Hematopoietic multipotent progenitor cell treated with erythropoietin and hydrocortisone succinate and interleukin-3 and kit ligand, for 8 days (in vitro differentiated cells): ENCODE data around the gene PIK3CA.
"Not testable (repeated sequence)": the region's sequence is repeated elsewhere in the genome, so short reads cannot be mapped to it uniquely, and the experiment has no call there.

Source experiments
- DNase-seq: peaks from one replicate; pipeline ENCODE4 v3.0.0-alpha.2; 2015

PIK3CA gene

DNA sequence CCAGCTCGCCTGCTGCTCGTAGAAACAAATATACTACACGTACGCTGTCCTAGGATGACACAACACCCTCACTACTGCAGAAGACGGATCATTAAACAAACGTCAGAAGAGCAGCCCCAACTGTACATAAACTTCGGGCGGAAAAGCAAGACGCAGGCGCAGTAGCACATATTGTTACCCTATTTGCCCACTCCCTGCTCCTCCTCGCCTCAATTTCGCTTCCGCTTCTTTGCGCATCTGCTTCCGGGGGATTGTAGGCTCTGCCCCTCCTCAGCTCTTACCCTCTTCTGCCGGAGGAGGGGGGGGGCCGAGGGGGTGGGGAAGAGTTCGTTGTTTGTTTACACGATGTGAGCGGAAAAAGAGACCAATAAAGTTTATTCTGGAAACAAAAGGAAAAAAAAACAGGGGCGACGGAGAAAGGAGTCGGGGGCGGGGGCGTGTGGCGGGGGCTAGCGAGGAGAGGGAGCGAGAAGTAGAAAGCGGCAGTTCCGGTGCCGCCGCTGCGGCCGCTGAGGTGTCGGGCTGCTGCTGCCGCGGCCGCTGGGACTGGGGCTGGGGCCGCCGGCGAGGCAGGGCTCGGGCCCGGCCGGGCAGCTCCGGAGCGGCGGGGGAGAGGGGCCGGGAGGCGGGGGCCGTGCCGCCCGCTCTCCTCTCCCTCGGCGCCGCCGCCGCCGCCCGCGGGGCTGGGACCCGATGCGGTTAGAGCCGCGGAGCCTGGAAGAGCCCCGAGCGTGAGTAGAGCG, at the start of gene PIK3CA:
Gene PIK3CA, plus strand, starts transcription at position 485 of the 743 bp plus-strand sequence. CDS start 50,469 bp downstream, outside the sequence.
- DNase-seq = peak; percentile 99

- no peak for DNase-seq
Observed at GRCh38 chr3:179098388-179099077, 49.6 kb upstream of the PIK3CA start.

DNA sequence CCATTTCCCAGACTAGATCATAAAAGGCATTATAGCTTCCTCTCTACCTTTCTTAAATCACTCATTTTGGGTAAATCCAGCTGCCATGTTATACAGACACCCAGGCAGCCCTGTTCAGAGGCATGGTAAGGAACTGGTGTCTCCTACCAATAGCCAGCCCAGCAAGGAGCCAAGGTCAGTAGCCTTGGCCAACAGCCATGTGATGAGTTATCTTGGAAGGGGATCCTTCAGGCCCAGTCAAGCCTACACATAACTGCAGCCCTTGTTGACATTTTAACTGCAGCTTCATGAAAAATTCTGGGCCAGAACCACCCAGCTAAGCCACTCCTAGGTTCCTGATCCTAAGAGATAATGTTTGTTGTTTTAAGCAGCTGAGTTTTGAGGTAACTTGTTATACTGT, 47.5 kb upstream of the PIK3CA start:
- peak; percentile 43 for DNase-seq

- DNase-seq = no peak
Observed at GRCh38 chr3:179105881-179106280, 42.3 kb upstream of the PIK3CA start.

DNA sequence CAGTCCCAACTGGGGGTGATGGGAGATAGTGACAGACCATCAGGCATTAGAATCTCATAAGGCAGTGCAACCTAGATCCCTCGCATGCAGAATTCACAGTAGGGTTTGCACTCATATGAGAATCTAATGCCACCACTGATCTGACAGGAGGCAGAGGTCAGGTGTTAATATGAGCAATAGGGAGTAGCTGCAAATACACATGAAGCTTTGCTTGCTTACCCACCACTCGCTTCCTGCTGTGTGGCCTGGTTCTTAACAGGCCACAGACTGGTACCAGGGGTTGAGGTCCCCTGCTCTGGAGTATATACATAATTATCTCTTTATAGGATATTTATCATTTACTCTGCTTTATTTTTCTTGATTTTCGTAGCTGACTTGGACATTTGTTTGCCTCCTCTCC, 40.5 kb upstream of the PIK3CA start:
- DNase-seq = no peak

DNA sequence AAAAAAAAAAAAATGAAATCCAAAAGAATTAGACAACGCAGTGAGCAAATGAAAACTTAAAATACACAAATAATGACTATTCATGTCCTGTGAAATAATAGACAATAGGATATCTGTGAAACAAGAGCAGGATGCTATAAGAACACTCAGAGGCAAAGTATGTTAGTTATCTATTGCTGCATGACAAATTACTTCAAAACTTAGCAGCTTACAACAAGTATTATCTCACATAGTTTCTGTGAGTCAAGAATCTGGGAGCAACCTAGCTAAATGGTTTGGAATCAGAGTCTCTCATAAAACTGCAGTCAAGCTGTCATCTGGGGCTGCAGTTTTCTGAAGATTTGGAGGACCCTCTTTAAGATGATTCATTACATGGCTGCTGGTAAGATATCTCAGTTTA, 40.1 kb upstream of the PIK3CA start:
- no peak for DNase-seq

GRCh38 chr3:179113903-179114302, 34.3 kb upstream of the PIK3CA start:
- no peak for DNase-seq

DNA sequence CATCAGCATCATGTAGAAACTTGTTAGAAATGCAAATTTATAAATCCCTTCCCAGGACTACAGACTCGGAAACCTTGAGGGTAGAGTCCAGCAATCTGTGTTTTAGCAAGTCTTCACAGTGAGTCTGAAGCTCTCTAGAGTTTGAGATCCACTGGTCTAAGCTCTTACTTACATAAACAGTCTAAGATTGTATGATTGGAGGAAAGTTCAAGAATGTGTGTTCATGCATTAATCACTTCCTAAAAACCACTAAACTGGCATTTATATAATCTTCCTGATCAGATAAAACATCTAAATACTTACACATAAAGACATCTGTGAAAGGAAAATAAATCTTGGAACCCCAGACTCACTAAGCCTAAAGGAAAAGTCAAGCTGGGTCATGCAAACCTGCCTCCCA, 32.7 kb upstream of the PIK3CA start:
- DNase-seq = not testable (repeated sequence)

DNA sequence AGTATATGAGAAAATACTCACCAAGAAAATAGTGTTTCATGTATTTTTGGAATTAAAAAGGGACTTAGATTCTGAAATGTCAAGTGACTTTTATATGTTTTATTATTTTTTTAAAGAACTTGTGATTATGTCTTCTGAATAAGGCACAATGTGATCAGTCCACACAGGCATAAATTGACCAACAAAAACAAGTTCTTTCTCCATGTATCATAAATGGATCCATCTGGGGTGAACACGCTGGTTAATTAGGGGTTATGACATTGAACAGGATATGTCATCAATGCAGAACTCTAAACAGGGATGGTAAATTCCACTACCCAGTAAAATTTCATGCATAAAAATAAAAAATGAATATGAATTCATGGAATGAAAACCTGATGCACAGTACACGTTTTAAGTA, 31.3 kb upstream of the PIK3CA start:
- no peak for DNase-seq

DNA sequence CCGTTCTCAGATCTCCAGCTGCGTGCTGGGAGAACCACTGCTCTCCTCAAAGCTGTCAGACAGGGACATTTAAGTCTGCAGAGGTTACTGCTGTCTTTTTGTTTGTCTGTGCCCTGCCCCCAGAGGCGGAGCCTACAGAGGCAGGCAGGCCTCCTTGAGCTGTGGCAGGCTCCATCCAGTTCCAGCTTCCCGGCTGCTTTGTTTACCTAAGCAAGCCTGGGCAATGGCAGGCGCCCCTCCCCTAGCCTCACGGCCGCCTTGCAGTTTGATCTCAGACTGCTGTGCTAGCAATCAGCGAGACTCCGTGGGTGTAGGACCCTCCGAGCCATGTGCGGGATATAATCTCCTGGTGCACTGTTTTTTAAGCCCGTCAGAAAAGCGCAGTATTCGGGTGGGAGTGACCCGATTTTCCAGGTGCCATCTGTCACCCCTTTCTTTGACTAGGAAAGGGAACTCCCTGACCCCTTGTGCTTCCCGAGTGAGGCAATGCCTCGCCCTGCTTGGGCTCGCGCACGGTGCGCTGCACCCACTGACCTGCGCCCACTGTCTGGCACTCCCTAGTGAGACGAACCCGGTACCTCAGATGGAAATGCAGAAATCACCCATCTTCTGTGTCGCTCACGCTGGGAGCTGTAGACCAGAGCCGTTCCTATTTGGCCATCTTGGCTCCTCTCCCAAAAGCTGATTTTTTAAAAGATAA, 15.8 kb upstream of the PIK3CA start:
- DNase-seq = not testable (repeated sequence)

DNA sequence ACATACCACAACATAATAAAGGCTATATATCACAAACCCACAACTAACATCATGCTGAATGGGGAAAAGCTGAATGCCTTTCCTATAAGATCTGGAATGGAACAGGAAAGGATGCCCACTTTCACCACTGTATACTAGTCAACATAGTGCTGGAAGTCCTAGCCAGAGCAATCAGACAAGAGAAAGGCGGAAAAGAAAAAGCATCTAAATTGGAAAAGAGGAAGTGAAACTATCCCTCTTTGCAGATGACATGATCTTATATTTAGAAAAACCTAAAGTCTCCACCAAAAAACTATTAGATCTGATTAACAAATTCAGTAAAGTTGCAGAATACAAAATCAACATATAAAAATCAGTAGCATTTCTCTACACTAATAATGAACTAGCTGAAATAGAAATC, 14.6 kb upstream of the PIK3CA start:
- no peak for DNase-seq

DNA sequence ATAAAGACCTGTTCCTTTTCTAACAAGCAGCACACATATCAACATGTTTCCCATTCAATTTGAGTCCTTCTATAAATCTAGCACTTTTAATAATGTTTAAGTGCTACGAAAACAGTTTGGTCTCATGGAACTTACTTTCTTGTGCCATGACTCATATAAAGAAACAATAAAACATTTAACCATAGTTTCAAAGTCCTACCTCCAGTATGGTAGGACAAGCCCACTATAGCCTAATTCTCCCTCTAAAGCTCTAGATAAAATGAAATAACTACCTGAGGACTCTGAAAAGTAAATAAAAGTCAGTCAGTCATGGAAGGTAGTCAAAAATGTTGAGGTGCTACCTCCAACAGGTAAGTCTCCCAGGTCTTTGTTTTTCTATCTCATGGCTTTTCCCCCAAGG, 12.0 kb upstream of the PIK3CA start:
- no peak for DNase-seq

DNA sequence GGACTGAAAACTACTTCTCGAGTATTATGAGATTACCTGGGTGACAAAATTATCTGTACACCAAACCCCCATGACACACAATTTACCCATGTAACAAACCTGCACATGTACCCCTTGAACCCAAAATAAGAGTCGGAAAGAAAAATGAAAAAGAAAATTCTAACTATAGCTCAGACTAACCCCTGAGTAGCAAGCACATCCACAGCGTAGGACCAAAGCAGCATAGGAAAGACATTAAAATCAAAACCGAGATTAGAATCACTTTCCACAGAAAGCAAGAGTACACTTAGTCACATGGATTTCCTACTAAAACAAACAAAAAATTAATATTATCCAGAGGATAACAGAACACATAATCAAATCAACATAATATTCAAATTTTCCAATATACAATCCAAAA, 6.3 kb upstream of the PIK3CA start:
- no peak for DNase-seq

GRCh38 chr3:179146911-179147513, 1.1 kb upstream of the PIK3CA start:
- DNase-seq = peak; percentile 82

- DNase-seq = no peak
Observed at GRCh38 chr3:179147514-179147872, 664 bp upstream of the PIK3CA start.

- DNase-seq = peak; percentile 54
Observed at GRCh38 chr3:179148616-179149405, 654 bp downstream of the PIK3CA start.

GRCh38 chr3:179149406-179149867, 1.3 kb downstream of the PIK3CA start:
- peak; percentile 27 for DNase-seq

- peak; percentile 22 for DNase-seq
Observed at GRCh38 chr3:179149951-179150350, 1.8 kb downstream of the PIK3CA start.

DNA sequence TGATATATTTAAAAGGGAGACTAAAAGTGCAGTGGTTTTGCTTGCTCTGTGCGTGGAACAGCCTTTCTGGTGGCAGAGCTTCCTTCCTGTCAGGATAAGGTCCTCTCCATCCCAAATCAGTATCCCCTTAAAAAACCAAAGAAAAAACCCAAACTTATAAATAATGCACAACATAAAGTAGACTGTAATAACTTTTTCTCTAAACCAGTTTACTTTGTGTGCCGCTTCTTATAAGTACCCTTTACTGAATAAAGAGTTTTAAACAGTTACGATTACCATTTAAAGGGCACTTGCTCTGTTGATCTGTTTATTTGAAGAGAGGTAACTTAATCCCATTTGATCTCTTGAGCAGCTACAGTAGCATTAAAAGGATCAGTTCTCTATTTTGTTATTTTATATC, 2.5 kb downstream of the PIK3CA start:
- DNase-seq = no peak

GRCh38 chr3:179151474-179151873, 3.3 kb downstream of the PIK3CA start:
- DNase-seq = no peak

DNA sequence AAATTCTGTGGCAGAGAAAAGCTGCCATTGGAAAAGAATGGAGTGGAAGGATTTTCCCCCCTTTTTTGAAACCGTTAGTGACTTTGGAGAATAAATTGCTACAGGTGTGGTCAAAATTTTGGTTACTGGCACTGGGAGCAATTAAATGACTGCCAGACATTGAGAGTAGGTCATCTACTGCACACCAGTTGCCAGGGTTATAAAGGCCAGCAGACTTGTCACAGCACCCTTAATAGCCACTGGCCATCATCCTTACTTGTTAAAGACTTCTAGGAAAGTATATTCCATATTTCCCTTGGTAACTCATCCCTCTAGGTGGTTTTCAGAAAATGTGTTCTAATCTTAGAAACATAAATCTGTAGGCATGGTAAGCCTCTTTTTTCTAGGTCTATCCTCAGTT, 8.0 kb downstream of the PIK3CA start:
- no peak for DNase-seq

DNA sequence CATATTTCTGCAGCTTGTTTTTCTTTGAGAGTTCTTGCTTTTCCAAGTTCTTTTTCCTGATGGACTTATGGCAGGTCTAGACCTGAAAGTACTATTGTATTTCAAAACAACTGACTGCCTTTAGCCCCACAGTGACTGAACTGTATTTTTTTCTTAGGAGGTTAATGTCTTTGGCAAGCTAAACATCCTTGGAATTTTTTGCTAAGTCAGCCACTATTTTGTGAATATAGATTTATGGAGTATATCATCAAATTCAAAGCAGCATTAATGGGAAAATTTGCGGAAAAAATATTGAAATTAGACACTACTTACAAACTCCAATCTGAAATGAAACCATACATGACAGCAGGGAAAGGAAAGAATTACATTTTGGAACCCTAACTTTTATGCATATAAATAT, 8.6 kb downstream of the PIK3CA start:
- DNase-seq = no peak
